K562 (cell line): ENCODE measurements around the gene OMP. TPM values are rescaled to one million over a fixed set of nuclear protein-coding genes. Genes with fewer than 3 reads are reported as not detected.

Experiments
- ATAC-seq: fragments of 200-7000 bp; cut with Tn5 transposase; 3 replicates; pipeline ENCODE4 v1.9.1; 2020; ENCODE audit warnings: moderate library complexity
- BruUV-seq: library from RNA; stranded (reverse); fragments of 400-500 nt; replicated peaks from 2 replicates; lab custom pipeline; 2021; lab: Mats Ljungman, UMichigan
- CTCF ChIA-PET: fragments of 300-600 bp; formaldehyde crosslinking; extraction: SDS; loops from one replicate; lab custom pipeline; 2021; ENCODE audit warnings: low intra/inter-chr PET ratio; lab: Yijun Ruan, JAX
- POLR2A ChIA-PET: fragments of 300-600, 350-650 bp; sonication (Branson Sonifier 250); formaldehyde crosslinking; extraction: SDS; loops from one replicate; lab custom pipeline; 2021; ENCODE audit warnings: antibody characterized with exemption, inconsistent platforms; lab: Yijun Ruan, JAX
- DNase-seq, 4 experiments: peaks; one replicate each; pipeline versions ENCODE4 v3.0.0 to v3.0.0-alpha.2; 2011 to 2018; ENCODE audit warnings: low spot score in 3 of 4, mixed read lengths in 3 of 4; ENCODE audit errors: extremely low read depth in 1 of 4
- FAIRE-seq: peaks from 2 replicates; lab custom pipeline; 2011; peaks lifted over from hg19 to GRCh38; lab: Jason Lieb, UNC
- H2AFZ ChIP-seq: 2 replicates; pipeline ENCODE4 v1.6.0; 2011; ENCODE audit warnings: low read depth, low read length, control low read depth, inconsistent platforms
- H3K27ac ChIP-seq: fragments of 200-600 bp; 3 replicates; pipeline ENCODE4 v1.8.0; 2011; ENCODE audit warnings: low read depth, mild to moderate bottlenecking, control low read depth, inconsistent platforms, low read length, moderate library complexity, mixed read lengths; ENCODE audit errors: extremely low read depth
- H3K27me3 ChIP-seq, 2 experiments: fragments of 300-600 bp in 1 of 2; 2 replicates in 1 of 2; 3 replicates in 1 of 2; pipeline versions ENCODE4 v1.6.0 to v1.8.0; 2011; ENCODE audit warnings: inconsistent platforms in 2 of 2, low read length in 2 of 2, mild to moderate bottlenecking in 1 of 2, mixed read lengths in 1 of 2, moderate library complexity in 1 of 2; ENCODE audit not compliant: control insufficient read depth in 2 of 2, insufficient read depth in 2 of 2
- H3K36me3 ChIP-seq: fragments of 300-600 bp; 3 replicates; pipeline ENCODE4 v1.8.0; 2011; ENCODE audit warnings: mild to moderate bottlenecking, low read length, inconsistent platforms; ENCODE audit not compliant: control insufficient read depth, insufficient read depth
- H3K4me1 ChIP-seq, 2 experiments: fragments of 200-600 bp in 1 of 2; replicated peaks in 1 of 2; 2 replicates in 1 of 2; 3 replicates in 1 of 2; pipeline versions ENCODE4 v1.5.1 to v1.8.0; 2011; ENCODE audit warnings: inconsistent platforms in 2 of 2, low read length in 2 of 2, mild to moderate bottlenecking in 1 of 2, mixed read lengths in 1 of 2, moderate library complexity in 1 of 2; ENCODE audit not compliant: control insufficient read depth in 2 of 2, insufficient read depth in 2 of 2
- H3K4me2 ChIP-seq: 2 replicates; pipeline ENCODE4 v1.6.1; 2011; ENCODE audit warnings: low read length, control low read depth, inconsistent platforms, mixed read lengths; ENCODE audit not compliant: insufficient read depth
- H3K4me3 ChIP-seq: fragments of 200-600 bp; sonication (generic), shearing (Covaris generic); 2 replicates; pipeline ENCODE4 v1.5.1; 2016; ENCODE audit warnings: control low read depth, inconsistent platforms
- H3K79me2 ChIP-seq: fragments of 200-600 bp; 3 replicates; pipeline ENCODE4 v1.8.0; 2011; ENCODE audit warnings: low read length, inconsistent platforms; ENCODE audit not compliant: control insufficient read depth, insufficient read depth
- H3K9ac ChIP-seq, 2 experiments: 2 replicates each; pipeline versions ENCODE4 v1.6.0 to v1.6.1; 2011; ENCODE audit warnings: low read depth in 2 of 2, low read length in 2 of 2, control low read depth in 1 of 2, inconsistent platforms in 1 of 2, mild to moderate bottlenecking in 1 of 2, mixed read lengths in 1 of 2; ENCODE audit not compliant: insufficient read depth in 1 of 2
- H3K9me1 ChIP-seq: one replicate; pipeline ENCODE4 v1.6.0; 2011; ENCODE audit warnings: inconsistent platforms, mild to moderate bottlenecking, low read length, moderate library complexity; ENCODE audit not compliant: control insufficient read depth, insufficient read depth
- H3K9me3 ChIP-seq: replicated peaks from 2 replicates; pipeline ENCODE4 v1.5.1; 2011; ENCODE audit warnings: low read depth, low read length, inconsistent platforms; ENCODE audit not compliant: control insufficient read depth, insufficient read depth
- H4K20me1 ChIP-seq: replicated peaks from 2 replicates; pipeline ENCODE4 v1.6.1; 2011; ENCODE audit warnings: low read length, inconsistent platforms, mixed read lengths; ENCODE audit not compliant: control insufficient read depth, insufficient read depth
- BACH1 ChIP-seq: fragments of 200-800 bp; sonication (Bioruptor generic); IDR thresholded peaks from 2 replicates; pipeline ENCODE4 v1.6.1; 2016; ENCODE audit warnings: missing genetic modification characterization, missing compliant biosample characterization
- BCLAF1 ChIP-seq, 2 experiments: fragments of 450-650 bp in 1 of 2; IDR thresholded peaks; 2 replicates each; pipeline ENCODE4 v1.6.1; 2011 to 2017; ENCODE audit warnings: low read depth in 2 of 2, antibody characterized with exemption in 1 of 2, borderline replicate concordance in 1 of 2, low read length in 1 of 2, mild to moderate bottlenecking in 1 of 2, mixed read lengths in 1 of 2; ENCODE audit not compliant: control insufficient read depth in 1 of 2
- CBX5 ChIP-seq: IDR thresholded peaks from 2 replicates; pipeline ENCODE4 v1.6.1; 2014; ENCODE audit warnings: low read depth, borderline replicate concordance
- CLOCK ChIP-seq: fragments of 250-450 bp; sonication (Bioruptor Pico); IDR thresholded peaks from 2 replicates; pipeline ENCODE4 v1.4.0; 2020; ENCODE audit warnings: mild to moderate bottlenecking, moderate library complexity, borderline replicate concordance
- EP300 ChIP-seq: IDR thresholded peaks from 2 replicates; pipeline ENCODE4 v1.6.1; 2012; ENCODE audit warnings: low read length, improper control_type of control experiment
- FOXJ2 ChIP-seq: fragments of 200-800 bp; sonication (Bioruptor generic); IDR thresholded peaks from 2 replicates; pipeline ENCODE4 v1.6.1; 2016; ENCODE audit warnings: missing genetic modification characterization, missing compliant biosample characterization
- HDAC8 ChIP-seq: fragments of 450-650 bp; IDR thresholded peaks from 2 replicates; pipeline ENCODE4 v1.6.1; 2016; ENCODE audit warnings: mild to moderate bottlenecking, missing genetic modification characterization, moderate library complexity, missing compliant biosample characterization
- MIER1 ChIP-seq: fragments of 450-650 bp; IDR thresholded peaks from 2 replicates; pipeline ENCODE4 v1.6.1; 2016; ENCODE audit warnings: antibody characterized with exemption, mild to moderate bottlenecking, low read depth
- NR1H2 ChIP-seq: sonication (generic); formaldehyde crosslinking; IDR thresholded peaks from 2 replicates; pipeline ENCODE4 v1.4.0; 2020; ENCODE audit warnings: mild to moderate bottlenecking, missing genetic modification reagents
- RAD21 ChIP-seq, 2 experiments: fragments of 250-450 bp in 1 of 2; fragments of 450-650 bp in 1 of 2; sonication (Bioruptor Pico) in 1 of 2; formaldehyde crosslinking in 1 of 2; IDR thresholded peaks in 1 of 2; conservative IDR thresholded peaks in 1 of 2; 2 replicates each; pipeline versions ENCODE4 v1.4.0 to v1.8.0; 2020 to 2022; ENCODE audit warnings: mild to moderate bottlenecking in 2 of 2, moderate library complexity in 1 of 2
- SIX5 ChIP-seq, 2 experiments: IDR thresholded peaks; 2 replicates each; pipeline ENCODE4 v1.6.1; 2011; ENCODE audit warnings: low read length in 2 of 2, borderline replicate concordance in 1 of 2, low read depth in 1 of 2, mild to moderate bottlenecking in 1 of 2, moderate library complexity in 1 of 2; ENCODE audit not compliant: insufficient read depth in 1 of 2
- SMAD1 ChIP-seq: fragments of 150-350 bp; IDR thresholded peaks from 2 replicates; pipeline ENCODE4 v1.6.1; 2014; ENCODE audit warnings: low read length, low read depth; ENCODE audit not compliant: partially characterized antibody
- TAF1 ChIP-seq: IDR thresholded peaks from 2 replicates; pipeline ENCODE4 v1.6.1; 2011; ENCODE audit warnings: mild to moderate bottlenecking, low read length, moderate library complexity; ENCODE audit not compliant: insufficient read depth, control insufficient read depth, severe bottlenecking; ENCODE audit errors: extremely low read depth
- ZNF75A ChIP-seq: fragments of 450-650 bp; formaldehyde crosslinking; IDR thresholded peaks from 2 replicates; pipeline ENCODE4 v1.4.0; 2020; ENCODE audit warnings: mild to moderate bottlenecking
- ZNF79 ChIP-seq: fragments of 250-450 bp; sonication (Bioruptor Pico); IDR thresholded peaks from 2 replicates; pipeline ENCODE4 v1.4.0; 2020; ENCODE audit warnings: low read depth, mild to moderate bottlenecking, moderate library complexity
- WGBS: fragments of 100-300 bp; shearing (Covaris generic); methylation state at CpG from one replicate; pipeline ENCODE4 v1.1.6; 2016; ENCODE audit warnings: low coverage, mixed read lengths; ENCODE audit not compliant: insufficient coverage; ENCODE audit errors: missing lambda C conversion rate; 5-methylcytosine and 5-hydroxymethylcytosine counted together
- in situ Hi-C: fragments of 300-500 bp; cut with MboI; formaldehyde crosslinking; loops from 4 replicates; pipeline ENCODE4 v1.15.0; 2018; ENCODE audit warnings: inconsistent platforms, mixed read lengths
- intact Hi-C: fragments of 100-400 bp; cut with micrococcal nuclease; formaldehyde crosslinking; loops from 2 replicates; pipeline ENCODE4 v1.14.2; 2022
- polyA plus RNA-seq, 8 experiments: library from polyadenylated mRNA; depleted of rRNA in 4 of 8; stranded (reverse) in 5 of 8; unstranded in 3 of 8; fragments of >200 nt; fragmentation: Nextera tagmentation in 2 of 8; fragmentation: Illumina TruSeq in 1 of 8; extraction: Ambion mirVana in 2 of 8; extraction: Trizol in 1 of 8; gene quantifications; 2 replicates each; pipeline versions ENCODE4 v1.2.1 to v1.2.3, GENCODE V29; 2011 to 2014; ENCODE audit warnings: inconsistent platforms in 1 of 8, missing spikeins in 1 of 8
- total RNA-seq, 7 experiments: library from RNA; depleted of rRNA in 6 of 7; stranded (reverse); fragments of >200 nt in 6 of 7; fragmentation: Illumina TruSeq in 2 of 7; extraction: Trizol in 2 of 7; gene quantifications; 2 replicates each; pipeline versions ENCODE4 v1.2.1 to v1.2.3, GENCODE V29; 2011 to 2021; ENCODE audit warnings: low replicate concordance in 1 of 7

The OMP gene
- total and polyA plus RNA-seq, 9 of the 15 experiments (the other 6 are each of a cell fraction or from before 2014, with no cell fraction given), result not detected

DNA sequence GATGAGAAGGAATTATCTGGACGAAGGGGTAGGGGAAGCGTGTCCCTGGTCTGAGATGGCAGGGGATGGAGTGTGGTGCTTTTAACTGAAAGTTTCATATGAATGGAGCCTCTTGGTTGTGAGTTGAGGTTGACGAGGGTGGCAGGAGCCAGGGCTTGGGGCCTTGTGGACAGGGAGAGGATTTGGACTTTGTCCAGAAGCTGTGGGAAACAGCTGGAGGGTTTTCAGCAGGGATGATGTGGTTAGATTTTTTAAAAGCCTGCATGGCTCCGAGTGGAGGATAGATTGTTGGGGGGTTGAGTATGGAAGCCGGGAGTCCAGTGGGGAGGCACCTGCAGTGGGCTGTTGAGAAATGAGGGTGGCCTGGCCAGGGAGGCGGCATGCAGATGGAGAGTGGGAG, 50.2 kb downstream of the OMP start:
- H3K79me2 ChIP-seq, result no peaks in the 10 kb centered on the region
- ATAC-seq (no peak), DNase-seq (no peak), FAIRE-seq (no peak)
- no TSS peak for BruUV-seq
- POLR2A ChIA-PET, result interaction anchor here (0.7 kb wide), 1 partner anchor 9 kb away, joined by 3 read pairs; no protein-coding TSS in a partner anchor
- peaks cover 3% of the 10 kb centered on the region; the same call in 1 of the 2 replicates for H4K20me1 ChIP-seq
- peaks cover 0 to 2% of the 10 kb centered on the region in 2 experiments; a peak in 3 of 5 replicates for H3K4me1 ChIP-seq
- H3K9me3 ChIP-seq, result no peaks in the 10 kb centered on the region
- WGBS, result 10% methylated on average over 5 of the region's 6 CpGs
- in situ Hi-C loops, result no loop called here
- CTCF ChIA-PET, result no interaction called here
- H3K9ac ChIP-seq, result no peak overlapping the region
- no peaks in the 10 kb centered on the region for H3K9me1 ChIP-seq
- peaks cover 18 to 86% of the 10 kb centered on the region in 2 experiments; a peak in 4 of 5 replicates for H3K27me3 ChIP-seq
- no peak overlapping the region for H3K4me3 ChIP-seq
- H3K27ac ChIP-seq, result no peak overlapping the region
- H3K4me2 ChIP-seq, result no peak overlapping the region
- H2AFZ ChIP-seq, result no peak overlapping the region
- intact Hi-C loops, result no loop called here
- no peak for TF ChIP-seq ZNF79
- no peak for TF ChIP-seq SMAD1
- no peak for TF ChIP-seq HDAC8 (tag)
- TF ChIP-seq MIER1, result no peak
- TF ChIP-seq BACH1 (tag), result no peak
- TF ChIP-seq CLOCK, result no peak
- TF ChIP-seq EP300, result no peak
- TF ChIP-seq RAD21 (CRISPR knock-in tag; conservative IDR thresholded peaks at IDR 0.05 in 1 of 2, IDR thresholded peaks at IDR 0.05 in 1 of 2), result no peak
- no peak for TF ChIP-seq FOXJ2 (tag)
- no peak for TF ChIP-seq SIX5 (IDR thresholded peaks at IDR 0.05; ENCODE audit: borderline replicate concordance in 1 of 2, insufficient read depth in 1 of 2, low read depth in 1 of 2, low read length in 2 of 2)
- TF ChIP-seq CBX5, result no peak
- no peak for TF ChIP-seq BCLAF1 (IDR thresholded peaks at IDR 0.05; ENCODE audit: borderline replicate concordance in 1 of 2, control insufficient read depth in 1 of 2, low read depth in 2 of 2, low read length in 1 of 2)
- no peak for TF ChIP-seq ZNF75A (CRISPR knock-in tag)
- TF ChIP-seq TAF1, result no peak
- TF ChIP-seq NR1H2 (CRISPR knock-in tag), result no peak
- no peaks in the 10 kb centered on the region for H3K36me3 ChIP-seq
